Spleen (tissue), 7 donors: ENCODE measurements around the gene TNXB.

Experiments
- POLR2A ChIP-seq, 3 donors: fragments of 450-650 bp; IDR thresholded peaks; one replicate each; pipeline ENCODE4 v1.5.1; 2017; ENCODE audit warnings: antibody characterized with exemption in 3 of 3, mild to moderate bottlenecking in 1 of 3
- TF ChIP-seq, protein P1 (sequence below), 11 experiments: fragments of 200-600 bp in 7 of 11; fragments of 450-650 bp in 4 of 11; sonication (generic) in 4 of 11; IDR thresholded peaks in 8 of 11; conservative IDR thresholded peaks in 3 of 11; 1 replicate in 7 of 11; 2 replicates in 4 of 11; pipeline versions ENCODE4 v1.4.0 to v1.8.0; 2016 to 2021; ENCODE audit warnings: antibody characterized with exemption in 11 of 11, inconsistent platforms in 4 of 11, mild to moderate bottlenecking in 1 of 11
- donor health status: DM: no; HTN: no; CAD: no; lungs with moderate emphysema.
- donor health status: DM: no; HTN: no; CAD: no.
- donor health status: DM: no; HTN: no; CAD: no.

DNA sequence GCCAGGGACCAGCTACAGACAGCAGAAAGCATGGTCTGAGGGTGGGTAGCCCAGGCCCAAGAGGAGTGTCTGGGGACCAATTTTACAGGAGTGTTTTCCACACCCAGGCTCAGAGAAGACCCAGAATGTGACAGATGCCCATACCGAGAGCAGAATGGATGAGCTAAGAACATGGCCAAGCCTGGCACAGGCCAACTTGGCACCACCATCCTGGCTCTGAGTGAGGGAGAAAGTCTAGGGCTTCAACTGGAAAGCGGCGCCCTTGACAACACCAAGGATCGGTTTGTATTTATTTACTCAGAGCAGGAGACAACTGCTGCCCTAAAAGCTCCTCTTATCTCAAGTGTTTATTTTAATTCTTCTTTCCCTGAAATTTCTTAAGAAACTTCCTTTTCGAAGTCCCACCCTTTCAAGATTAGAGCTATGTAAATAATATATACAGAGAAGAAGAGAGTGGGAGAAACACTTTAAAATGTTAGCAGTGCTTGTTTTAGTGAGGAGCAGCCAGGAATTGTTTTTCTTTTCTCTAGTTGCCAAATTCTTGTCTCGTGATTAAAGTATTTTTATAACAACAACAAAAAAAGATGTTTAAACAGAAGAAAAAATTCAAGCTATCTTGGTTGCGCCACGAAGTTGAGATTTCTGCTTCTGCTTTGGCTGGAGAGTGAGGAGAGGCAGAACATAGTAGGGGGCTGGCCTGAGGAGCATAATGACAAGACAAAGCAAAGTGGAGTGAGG is 16.2 kb downstream of the TNXB start:
- TF ChIP-seq, protein P1, sequence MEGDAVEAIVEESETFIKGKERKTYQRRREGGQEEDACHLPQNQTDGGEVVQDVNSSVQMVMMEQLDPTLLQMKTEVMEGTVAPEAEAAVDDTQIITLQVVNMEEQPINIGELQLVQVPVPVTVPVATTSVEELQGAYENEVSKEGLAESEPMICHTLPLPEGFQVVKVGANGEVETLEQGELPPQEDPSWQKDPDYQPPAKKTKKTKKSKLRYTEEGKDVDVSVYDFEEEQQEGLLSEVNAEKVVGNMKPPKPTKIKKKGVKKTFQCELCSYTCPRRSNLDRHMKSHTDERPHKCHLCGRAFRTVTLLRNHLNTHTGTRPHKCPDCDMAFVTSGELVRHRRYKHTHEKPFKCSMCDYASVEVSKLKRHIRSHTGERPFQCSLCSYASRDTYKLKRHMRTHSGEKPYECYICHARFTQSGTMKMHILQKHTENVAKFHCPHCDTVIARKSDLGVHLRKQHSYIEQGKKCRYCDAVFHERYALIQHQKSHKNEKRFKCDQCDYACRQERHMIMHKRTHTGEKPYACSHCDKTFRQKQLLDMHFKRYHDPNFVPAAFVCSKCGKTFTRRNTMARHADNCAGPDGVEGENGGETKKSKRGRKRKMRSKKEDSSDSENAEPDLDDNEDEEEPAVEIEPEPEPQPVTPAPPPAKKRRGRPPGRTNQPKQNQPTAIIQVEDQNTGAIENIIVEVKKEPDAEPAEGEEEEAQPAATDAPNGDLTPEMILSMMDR (IDR thresholded peaks at IDR 0.05 in 8 of 11, conservative IDR thresholded peaks at IDR 0.05 in 3 of 11): no peak
- TF ChIP-seq POLR2A (IDR thresholded peaks at IDR 0.05): no peak
